ENCODE data around the gene MYO1C. TPM values are rescaled to one million over a fixed set of nuclear protein-coding genes. Genes with fewer than 3 reads are reported as not detected.

The MYO1C gene
- total RNA-seq, 1 donor from 2014 or later, result 552 TPM

DNA sequence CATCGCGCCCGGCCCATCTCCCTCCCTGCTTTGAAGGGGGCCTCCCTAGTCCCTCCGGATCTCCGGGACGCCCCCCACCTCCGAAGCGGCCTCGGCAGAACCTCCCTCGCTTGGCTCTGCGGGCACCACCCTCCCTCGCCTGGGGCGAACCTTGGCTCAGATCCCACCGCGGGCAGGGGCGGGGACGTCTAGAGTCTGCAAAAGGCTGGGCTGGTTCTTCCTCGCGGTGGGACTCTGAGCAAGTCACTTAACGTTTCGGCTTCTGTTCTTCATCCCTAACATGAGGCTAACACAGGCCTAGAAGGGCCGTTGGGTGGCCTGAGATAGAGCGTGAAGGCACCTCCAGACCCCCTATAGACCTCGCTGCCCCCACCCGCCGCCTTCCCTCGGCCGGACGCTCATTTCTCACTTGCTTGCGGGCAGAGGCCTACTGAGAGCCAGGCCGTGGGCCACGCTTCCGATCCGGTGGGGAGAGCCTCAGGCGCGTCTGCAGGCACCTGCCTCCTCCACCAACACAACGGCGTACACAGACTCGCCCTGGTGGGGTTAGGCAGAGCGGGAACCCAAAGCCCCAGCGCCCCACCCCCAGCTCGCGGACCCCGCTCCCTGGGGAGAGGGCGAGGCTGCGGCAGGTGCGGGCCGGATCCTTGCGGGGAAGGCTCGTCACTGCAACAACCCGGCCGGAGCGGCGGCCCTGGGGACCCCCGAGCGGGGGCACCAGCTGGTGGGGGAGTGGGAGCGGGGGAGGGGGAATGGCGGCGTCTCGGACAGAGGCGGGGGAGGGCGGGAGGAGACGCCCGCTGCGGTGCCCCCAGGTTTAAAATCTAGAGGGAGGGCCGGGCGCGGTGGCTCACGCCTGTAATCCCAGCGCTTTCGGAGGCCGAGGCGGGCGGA is 5.4 kb downstream of the MYO1C start:
- peak; percentile 94 for DNase-seq (ENCODE audit: low spot score)

DNA sequence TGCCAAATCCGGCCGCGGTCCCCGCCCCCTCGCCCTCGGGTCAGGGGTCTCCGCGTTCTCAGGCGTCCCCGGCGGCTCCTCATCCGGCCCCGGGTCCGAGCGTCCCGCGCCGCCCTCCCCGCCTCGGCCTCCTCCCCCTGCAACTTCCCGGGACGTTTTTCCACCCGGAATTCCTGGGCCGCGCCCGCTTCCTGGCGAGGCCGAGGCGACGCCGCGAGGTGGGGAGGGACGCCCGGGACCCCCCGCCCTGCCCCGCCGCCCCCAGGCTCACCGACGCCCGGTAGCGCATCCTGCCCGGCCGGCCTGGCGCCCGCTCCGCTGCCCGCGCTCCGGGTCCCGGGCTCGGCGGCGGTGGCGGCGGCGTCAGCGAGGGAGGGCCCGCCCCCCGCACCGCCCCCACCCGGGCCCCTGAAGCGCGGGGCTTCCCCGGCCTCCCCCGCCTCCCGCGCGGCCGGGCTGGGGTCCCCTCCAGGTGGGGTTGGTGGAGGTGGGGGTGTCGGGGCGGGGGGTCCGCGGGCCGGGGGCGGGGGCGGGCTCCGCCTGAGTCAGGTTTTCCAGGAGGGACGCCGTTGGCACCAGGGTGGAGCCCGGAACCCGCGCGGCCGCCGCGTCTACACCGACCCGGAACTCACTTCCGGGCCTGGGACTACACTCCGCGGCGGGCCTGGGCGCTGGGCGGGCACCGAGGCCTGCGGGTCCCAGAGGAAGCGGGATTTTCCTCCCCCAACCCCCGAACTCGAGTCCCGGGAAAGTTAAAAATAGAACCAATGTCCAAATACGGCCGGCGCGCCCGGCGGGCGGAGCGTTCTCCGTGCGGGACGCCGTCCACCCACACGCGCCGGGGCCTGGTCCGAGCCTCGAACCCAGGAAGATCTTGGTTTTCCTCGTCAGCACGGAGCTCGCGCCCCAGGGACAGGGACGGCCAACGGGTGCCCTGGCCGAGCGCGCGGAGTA is 6.8 kb downstream of the MYO1C start:
- DNase-seq (ENCODE audit: low spot score), result peak; percentile 93

DNA sequence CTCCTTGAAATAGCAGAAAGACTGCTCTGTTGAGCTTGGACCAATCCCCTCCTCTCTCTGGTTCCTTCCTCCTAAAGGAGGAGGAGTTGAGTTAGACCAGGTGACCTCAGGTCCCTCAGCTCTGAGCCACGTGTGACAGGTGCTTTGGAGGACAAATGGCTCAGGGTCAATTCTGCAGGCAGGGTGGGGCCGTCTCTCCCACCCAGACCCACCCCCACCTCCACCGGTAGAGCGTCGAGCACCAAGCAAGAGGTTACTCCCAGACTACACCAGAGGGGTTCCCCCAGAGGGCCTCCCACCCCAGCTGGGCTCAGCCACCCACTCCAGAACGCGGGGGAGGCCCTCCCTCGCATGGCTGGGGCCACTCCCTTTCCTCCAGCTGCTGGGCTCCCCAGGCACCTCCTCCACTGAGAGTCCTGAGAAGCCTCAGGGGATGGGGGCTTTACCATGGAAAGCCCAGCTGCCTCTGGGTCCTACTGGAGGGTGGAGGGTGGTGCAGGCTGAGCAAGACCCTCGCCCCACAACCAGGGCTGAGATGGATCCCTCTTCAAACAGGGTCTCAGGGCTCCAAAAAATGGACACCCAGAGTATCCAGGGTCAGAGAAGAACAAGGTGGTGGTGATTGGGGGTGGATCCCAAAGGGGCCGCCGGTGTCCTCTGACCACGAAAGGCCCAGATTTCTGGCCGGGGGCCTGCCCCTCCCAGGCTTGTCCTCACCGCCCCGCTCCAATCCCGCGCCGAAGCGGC is 7.6 kb downstream of the MYO1C start:
- DNase-seq (ENCODE audit: low spot score), result no peak

DNA sequence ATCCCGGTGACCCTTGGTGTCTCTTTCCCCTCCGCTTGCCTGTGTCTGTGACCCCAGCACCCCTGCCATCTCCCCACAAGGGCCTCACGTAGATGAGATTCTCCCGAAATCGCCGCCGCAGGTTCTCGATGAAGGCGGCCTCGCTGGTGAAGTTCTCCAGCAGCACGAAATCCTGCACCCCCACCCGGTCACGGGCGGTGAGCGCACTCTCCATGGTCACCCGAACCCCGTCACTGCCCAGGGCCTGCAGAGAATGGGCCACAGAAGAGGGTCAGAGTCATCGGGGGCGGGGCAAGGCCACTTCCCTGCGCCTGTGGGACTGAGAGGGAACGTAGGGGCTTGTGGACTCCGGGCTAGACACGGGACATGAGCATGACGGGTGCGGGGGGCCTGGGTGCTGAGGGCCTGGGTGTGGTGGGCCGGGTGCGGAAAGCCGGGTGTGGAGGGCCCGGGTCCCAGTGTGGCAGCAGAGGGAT is 8.4 kb downstream of the MYO1C start:
- no peak for DNase-seq (ENCODE audit: low spot score)

DNA sequence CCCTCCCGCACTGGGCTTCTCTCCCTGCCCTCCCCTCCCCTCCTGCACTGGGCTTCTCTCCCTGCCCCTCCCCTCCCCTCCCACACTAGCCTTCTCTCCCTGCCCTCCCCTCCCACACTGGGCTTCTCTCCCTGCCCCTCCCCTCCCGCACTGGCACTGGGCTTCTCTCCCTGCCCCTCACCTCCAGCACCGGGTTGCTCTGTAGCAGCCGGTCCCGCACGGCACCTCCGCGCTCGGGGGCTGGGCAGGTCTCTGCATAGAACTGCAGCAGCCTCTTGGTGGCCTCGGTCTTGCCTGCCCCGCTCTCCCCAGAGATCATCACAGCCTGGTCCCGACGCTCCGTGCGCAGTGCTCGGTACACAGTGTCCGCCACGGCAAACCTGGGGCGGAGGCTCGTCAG is 9.8 kb downstream of the MYO1C start:
- no peak for DNase-seq (ENCODE audit: low spot score)

DNA sequence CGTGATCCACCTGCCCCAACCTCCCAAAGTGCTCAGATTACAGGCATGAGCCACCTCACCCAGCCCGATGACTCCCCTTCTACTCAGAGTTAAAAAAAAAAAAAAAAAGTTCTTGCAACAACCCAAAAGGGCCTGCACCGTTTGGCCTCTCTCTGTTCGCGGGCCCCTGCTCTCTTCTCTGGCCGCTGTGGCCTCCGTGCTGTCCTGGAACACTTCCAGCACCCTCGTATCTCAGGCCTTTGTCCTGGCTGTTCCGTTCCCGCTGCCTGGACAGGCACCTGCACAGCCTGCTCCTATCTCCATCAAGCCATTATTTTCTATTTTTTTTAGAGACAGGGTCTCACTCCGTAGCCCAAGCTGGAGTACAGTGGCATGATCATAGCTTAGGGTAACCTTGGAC is 10.8 kb downstream of the MYO1C start:
- no peak for DNase-seq (ENCODE audit: low spot score)

DNA sequence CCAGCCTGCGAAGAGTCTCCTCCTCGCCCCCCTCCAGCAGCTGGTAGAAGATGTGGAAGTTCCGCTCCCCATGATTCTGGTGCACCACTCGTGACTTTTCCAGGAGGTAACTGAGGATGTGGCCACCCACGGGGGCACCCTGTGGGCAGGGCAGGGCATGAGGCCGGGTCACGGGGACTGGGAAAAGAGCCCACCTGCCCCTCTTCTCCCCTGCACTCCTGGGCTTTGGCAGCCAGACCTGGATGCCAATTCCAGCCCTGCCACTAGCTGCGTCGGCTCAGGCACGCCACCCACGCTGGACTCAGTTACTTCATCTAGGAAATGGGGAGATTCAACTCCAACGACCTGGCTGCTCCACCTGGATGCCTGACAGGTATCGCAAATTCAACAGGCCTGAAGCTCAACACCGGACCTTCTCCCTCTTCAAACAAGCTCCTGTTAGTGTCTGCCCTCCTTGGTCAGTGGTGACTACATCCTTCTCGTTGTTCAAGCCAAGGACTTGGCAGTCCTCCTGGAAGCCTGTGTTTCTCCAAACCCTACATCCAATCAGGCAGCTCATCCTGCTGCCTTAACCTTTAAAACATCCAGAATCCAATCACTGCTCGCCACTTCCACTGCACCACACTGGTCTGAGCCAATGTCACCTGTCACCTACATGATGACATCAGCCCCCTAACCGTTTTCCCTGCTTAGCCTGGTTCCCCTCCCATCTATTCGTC is 11.6 kb downstream of the MYO1C start:
- no peak for DNase-seq (ENCODE audit: low spot score)

DNA sequence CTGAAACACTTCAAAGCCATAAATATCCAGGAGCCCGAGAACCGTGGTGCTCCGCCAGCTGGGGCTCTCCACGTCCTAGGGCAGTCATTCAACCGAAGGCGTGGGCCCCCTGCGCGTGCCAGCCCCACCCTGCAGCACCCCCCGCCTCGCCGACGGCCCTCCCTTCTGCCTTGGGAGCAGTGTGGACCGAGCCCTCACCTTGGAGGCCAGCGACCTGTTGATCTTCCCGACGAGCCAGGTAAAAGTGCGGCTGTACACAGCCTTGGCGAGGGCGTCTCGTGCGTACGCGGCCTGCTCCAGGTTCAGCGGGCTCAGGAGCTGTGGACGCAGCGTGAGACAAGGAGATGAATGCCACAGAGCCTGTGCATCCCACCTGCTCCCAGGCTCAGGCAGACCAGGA is 14.1 kb downstream of the MYO1C start:
- DNase-seq (ENCODE audit: low spot score), result no peak

DNA sequence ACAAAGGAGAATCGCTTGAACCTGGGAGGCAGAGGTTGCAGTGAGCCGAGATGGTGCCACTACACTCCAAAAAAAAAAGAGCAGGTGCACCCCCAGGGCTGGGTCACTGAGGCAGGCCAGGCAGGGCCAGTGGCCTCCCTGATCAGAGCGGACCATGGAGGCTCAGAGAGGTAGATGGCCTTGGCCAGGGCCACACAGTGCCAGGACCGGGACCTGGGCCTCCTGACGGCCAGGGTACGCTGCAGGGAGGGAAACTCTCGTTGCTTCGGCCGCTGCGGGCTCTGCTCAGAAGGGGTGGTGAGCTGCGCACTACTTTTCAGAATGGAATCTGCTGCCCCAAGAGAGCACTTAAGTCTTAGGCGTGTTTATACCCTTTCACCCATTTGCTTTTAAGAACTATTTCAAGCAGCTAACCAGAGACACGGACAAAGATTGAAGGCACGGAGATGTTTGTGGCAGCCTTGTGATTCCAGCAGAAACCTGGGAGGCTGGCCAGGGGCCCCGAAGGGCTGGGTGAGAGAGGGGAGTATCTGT is 17.1 kb downstream of the MYO1C start:
- DNase-seq (ENCODE audit: low spot score), result no peak

DNA sequence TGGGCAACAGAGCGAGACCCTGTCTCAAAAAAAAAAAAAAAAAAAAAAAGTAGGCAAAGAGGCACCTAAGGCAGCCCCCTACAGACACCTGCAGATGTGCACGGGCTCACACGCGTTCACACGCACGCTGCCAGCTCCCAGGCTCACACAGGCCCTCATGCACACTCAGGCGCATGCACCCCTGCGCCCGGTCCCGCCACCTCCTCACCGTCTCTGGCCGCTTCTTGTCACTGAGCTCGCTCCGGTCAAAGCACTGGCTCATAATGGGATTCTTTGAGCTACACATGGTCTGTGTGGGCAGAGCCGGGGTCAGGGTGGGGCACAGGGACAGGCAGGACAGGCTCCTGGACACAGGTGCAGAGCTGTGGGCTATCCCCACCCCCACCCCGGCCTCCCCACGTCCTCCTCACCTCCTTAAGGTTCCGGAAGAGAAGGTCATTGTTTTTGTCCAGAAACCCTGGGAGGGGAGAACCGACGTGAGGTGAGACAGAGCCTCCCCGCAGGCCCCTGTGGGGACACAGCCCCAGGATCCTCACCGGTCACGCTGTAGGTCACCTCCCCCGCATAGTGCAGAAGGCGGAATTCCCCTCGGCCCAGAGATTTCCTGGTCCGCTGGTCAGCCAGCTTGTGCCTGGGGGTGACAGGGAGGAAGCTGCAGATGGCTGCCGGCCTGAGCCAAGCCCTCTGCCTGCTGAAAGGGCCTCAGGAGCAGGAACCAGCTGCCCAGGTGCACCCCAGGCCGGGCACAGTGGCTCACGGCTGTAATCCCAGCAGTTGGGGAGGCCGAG is 17.9 kb downstream of the MYO1C start:
- no peak for DNase-seq (ENCODE audit: low spot score)

DNA sequence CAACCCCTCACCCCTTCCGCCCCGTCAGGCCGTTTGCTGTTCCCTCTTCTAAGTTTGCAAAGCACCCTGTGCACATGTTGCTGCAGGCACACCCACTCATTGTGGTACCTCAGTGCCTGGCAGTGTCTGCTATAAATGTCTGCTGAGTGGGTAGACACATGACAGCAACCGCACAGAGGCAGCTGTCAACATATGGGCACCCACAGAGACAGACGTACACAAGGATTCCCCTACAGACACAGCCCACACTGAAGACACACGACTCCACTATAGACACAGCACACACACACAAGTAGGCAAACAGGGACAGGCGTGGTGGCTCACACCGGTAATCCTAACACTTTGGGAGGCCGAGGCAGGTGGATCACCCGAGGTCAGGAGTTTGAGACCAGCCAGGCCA is 18.6 kb downstream of the MYO1C start:
- DNase-seq (ENCODE audit: low spot score), result no peak

DNA sequence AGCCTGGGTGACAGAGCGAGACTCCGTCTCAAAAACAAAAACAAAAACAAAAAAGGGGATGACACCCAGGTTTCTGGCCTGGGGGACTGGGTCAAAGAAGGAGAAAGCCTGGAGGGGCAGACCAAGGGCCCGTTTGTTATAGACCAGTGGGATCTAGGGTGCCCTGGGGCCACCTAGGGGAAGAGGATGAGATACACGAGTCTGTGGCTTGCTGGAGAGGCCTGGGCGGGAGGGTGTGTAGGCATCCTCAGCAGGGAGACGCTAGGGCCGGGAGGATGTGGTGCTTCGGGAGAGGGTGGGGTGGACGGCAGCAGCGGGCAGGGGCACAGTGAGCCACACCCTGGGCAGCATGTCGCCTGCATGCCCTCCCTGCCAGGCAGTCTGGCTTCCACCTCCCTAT is 19.3 kb downstream of the MYO1C start:
- no peak for DNase-seq (ENCODE audit: low spot score)

DNA sequence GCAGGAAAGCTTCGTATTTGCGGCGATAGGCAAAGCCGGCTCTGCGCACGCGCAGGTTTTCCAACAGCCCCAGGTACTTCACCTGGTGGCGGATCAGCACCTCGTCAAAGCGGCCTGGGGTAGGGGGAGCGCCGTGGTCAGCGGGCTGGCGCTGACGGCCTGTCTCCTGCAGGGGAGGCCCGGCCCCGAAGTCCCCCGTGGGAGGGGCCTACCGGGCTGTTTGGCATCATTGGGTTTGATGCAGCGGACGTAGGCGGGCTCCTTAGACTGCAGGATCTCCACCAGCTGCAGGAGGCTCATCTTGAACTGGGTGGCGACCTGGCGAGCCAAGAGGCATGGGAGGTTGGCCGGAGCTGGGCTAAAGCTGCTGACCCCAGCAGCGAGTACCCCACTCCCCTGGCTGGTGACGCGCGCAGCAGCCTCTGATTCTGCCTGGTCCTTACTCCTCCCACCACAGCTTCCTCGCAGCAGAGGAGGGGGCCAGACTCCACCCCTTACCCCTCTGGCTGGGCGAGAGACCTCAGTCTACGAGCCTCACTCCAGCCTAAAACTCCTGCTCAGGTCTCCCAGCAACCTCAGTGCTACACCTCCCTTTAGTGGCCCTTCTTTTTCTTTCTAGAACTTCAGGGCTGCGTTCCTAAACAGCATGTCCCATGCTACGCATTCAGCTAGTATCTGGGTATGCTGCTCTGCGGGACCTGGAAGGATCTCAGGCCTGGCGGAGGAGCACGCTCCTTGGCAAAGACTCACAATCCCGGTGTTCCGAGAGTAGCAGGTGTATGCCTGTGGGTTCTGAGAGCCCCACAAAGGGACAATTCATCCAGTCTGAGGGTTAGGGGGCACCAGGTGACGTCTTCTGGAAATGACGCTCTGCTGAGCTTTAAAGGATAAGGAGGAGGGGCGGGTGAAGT is 20.3 kb downstream of the MYO1C start:
- no peak for DNase-seq (ENCODE audit: low spot score)

DNA sequence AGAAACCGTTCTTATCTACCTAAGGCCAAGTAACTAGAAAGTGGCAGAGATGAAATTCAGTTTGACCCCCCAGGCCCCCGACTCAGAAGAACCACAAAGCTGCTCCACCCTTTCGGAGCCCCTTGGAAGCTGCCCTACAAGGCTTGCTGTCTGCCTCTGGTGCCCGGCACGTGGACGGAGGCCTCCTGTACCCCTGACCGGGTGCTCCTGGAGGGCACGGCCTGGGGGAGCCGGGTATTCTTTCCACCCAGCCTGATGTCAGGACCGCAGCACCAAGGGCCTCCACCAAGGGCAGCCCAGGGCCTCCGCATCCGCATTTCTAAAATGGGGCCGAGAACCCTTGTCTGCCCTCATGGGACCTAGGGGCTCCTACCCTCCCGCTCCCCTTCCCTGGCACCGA is 21.0 kb downstream of the MYO1C start:
- DNase-seq (ENCODE audit: low spot score), result no peak

DNA sequence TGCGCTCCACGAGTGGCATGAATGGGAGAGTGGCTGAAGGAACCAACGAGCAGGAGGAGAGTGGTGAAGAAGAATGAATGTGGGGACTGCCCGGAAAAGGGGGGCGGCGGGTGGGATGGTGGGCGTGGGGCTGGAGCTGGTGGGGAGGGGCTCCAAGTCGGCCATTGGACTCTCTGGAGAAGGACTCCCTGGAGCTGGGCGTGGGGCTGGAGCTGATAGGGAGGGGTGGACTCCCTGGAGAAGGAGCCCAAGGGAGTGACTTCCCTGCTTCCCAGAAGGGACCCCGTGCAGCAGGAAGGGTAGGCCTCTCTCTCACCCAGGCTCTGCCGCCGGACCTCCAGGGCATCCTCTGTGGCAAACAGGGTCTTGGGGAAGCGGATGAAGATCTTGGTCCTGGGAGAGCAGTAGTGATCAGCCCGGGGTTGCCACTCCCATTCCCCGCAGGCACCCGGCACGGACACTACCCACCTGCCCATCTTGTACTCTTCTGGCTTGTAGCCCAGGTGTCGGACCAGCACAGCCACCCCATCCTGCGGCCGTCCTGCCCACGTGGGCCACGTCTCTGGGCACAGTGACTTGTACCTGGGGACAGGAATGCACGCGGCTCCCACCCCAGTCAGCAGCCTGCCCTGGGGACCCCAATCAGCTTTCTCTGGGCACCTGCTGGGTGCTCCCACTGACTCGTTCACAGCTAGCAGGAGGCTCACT is 21.6 kb downstream of the MYO1C start:
- no peak for DNase-seq (ENCODE audit: low spot score)

DNA sequence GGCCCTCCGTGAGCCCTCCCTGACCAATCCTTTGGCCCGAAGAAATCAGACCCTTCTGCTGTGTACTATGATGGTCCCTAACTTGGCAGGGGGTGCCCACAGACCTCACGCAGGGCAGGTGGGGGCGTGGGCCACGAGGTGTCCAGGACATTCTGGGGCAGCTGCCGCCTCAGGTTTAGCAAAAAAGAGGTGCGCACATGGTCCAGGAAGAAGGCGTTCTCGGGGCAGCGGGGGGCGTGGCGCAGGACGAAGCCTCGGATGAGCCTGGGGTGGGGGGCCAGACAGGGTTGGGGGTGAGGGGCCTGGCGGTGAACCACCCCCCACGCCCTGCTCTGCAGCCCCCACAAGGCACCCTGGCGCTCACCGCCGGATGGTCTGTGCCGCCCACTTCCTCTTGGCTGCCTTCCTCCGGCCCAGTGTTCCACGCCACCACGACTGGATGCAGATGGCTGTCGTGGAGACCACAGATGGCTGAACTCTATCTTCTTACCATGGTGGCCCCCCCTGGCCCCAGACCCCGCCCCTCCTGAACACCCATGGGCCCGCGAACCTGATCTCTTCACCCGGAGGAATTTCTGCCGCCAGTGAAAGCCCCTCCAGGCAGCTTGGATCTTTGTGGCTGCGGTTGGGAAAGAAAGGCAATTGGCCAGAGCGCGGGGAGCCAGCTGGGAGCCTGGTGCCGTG is 22.3 kb downstream of the MYO1C start:
- DNase-seq (ENCODE audit: low spot score), result no peak

DNA sequence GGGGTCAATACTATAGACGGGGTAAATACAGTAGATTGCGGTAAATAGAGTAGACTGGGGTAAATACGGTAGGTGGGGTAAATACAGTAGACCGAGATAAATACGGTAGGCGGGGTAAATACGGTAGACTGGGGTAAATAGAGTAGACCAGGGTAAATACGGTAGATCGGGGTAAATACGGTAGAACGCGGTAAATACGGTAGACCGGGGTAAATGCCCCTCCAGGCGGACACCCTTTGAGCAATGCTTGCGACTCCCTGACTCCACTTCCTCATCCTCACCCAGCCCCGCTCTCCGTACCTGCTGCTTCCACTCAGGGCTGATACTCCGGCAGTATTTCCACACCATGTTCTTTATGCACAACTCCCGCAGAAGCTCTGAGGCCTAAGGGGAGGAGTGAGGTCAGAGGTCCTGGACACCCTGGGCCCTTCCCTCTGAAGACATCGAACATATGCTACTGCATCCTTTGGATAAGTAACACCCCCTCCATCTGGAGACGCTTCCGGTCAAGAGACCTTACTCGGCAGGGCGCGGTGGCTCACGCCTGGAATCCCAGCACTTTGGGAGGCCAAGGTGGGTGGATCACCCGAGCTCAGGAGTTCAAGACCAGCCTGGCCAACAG is 23.1 kb downstream of the MYO1C start:
- no peak for DNase-seq (ENCODE audit: low spot score)

All from mesenteric fat pad (tissue), 1 donor.